ENCODE results near the gene MAPKAPK2.

GRCh38 chr1:206768472-206769303 is 84.0 kb downstream of the MAPKAPK2 start:
- TF ChIP-seq EGR1 (IDR thresholded peaks at IDR 0.05; ENCODE audit: low read depth) (no peak), CTCF (IDR thresholded peaks at IDR 0.05 in 2 of 3, conservative IDR thresholded peaks at IDR 0.05 in 1 of 3; ENCODE audit: borderline replicate concordance in 1 of 3, insufficient read depth in 1 of 3, low read depth in 2 of 3, low read length in 2 of 3) (no peak), YY1 (IDR thresholded peaks at IDR 0.05; ENCODE audit: extremely low read depth, insufficient replicate concordance, low read depth, low read length) (no peak), SIN3A (IDR thresholded peaks at IDR 0.05; ENCODE audit: low read depth) (no peak), RAD21 (IDR thresholded peaks at IDR 0.05; ENCODE audit: low read depth) (no peak), REST (IDR thresholded peaks at IDR 0.05; ENCODE audit: low read depth) (no peak), POLR2A (IDR thresholded peaks at IDR 0.05; ENCODE audit: borderline replicate concordance, extremely low read depth, insufficient read depth, insufficient read length) (no peak), EZH2 (IDR thresholded peaks at IDR 0.05) (no peak), SRF (IDR thresholded peaks at IDR 0.05; ENCODE audit: low read depth) (no peak), EZH2phosphoT487 (IDR thresholded peaks at IDR 0.05; ENCODE audit: borderline replicate concordance) (no peak), CEBPB (IDR thresholded peaks at IDR 0.05; ENCODE audit: low read depth) (no peak), ZNF274 (IDR thresholded peaks at IDR 0.05; ENCODE audit: low read depth, low read length) (no peak)
